Activated T-cell treated with anti-CD3 and anti-CD28 coated beads for 48 hours (primary cell): ENCODE data around the gene ARID3A.

ENCODE experiments used
- DNase-seq: peaks from one replicate; pipeline ENCODE4 v3.0.0-alpha.2; 2020; ENCODE audit warnings: low read depth

The ARID3A gene

GRCh38 chr19:1004803-1005664 is 79.2 kb downstream of the ARID3A start:
- DNase-seq, result no peak

DNA sequence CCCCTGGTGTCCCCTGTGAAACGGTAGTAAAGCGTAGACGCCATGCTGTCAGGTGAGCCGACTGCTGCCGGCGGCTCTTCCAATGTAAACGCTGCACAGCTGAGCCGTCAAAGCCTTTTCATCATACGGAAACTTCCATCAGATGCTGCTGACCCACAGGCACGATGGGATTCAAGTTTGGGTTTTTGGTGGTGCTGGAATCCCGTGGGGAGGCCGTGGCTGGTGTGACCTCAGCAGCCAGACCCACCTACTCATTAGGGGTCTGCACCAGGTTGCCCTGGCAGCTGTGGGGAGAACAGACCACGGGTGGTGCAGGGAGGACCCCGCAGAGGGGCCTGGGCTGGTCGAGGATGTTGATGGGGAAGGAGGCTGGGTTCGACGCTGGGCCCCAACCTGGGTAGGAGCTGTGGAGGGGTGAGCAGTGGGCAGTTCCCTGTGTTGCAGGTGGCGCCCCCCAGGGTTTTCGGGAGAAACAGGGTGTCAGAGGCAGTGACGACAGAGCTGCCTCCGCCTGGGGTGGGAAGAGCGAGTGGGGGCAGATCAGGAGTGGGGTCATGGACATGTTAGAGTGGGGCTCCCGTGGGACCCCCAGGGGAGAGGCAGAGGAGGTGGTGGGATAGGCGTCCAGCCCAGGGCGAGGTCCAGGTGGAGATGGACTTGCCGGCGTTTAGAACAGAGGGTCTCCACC is 81.0 kb downstream of the ARID3A start:
- no peak for DNase-seq

- no peak for DNase-seq
These were observed 81.8 kb downstream of the ARID3A start for GRCh38 chr19:1007399-1008251.

DNA sequence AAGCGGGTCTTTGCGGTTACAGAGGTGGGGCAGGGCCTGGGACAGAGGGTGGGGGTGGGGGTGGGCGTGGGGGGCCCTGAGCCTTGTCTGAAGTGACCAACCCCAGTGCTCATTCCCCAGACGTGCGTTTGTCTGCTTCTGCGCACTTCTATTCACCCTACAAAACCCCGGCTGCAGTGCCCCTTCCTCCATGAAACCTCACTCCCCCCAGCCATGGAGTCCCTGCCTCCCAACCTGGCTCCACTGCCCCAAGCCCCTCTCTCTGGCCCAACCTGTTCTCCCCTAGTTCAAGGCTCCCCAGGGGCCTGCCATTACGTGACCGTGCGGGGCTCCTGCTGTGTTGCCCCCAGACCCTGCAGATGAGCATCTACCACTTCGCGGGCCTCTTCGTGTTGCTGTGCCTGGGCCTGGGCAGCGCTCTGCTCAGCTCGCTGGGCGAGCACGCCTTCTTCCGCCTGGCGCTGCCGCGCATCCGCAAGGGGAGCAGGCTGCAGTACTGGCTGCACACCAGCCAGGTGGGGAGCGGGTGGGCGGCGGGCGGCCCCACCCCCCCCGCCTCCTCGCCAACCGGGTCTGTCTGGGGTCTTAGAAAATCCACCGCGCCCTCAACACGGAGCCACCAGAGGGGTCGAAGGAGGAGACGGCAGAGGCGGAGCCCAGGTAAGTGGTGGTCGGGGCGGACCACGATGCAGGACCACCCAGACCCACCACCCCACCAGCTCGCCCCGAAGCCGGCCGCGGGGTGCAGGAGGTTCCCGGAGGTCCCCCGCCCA is 82.6 kb downstream of the ARID3A start:
- DNase-seq, result no peak

- DNase-seq, result no peak
These were observed 83.5 kb downstream of the ARID3A start for GRCh38 chr19:1009041-1009980.

GRCh38 chr19:1009981-1010538 is 84.2 kb downstream of the ARID3A start:
- no peak for DNase-seq

- DNase-seq, result no peak
These were observed 85.0 kb downstream of the ARID3A start for GRCh38 chr19:1010586-1011510.

DNA sequence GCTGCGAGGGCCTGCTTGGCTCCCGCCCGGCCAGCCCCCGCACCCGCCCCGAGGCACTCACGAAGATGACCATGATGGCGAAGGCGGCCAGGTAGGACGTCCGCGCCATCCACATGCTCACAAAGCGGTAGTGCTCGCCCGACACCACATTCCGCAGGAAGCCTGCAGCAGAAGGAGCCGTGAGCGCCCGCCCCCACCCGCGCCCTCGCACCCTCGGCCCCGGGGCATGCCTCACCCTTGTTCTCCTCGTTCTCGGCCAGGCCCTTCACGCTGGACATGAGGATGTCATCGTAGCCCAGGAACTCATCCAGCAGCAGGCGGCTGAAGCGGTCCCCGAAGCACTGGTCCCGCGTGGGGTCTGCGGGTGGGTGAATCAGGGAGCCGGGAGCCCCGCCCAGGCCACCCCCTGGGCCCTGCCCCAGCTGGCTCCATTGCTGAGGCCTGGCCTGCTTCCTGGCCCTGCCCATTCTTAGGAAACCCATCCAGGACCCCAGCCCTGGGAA is 86.0 kb downstream of the ARID3A start:
- DNase-seq, result no peak

- no peak for DNase-seq
These were observed 86.5 kb downstream of the ARID3A start for GRCh38 chr19:1012334-1012733.

GRCh38 chr19:1013218-1013617 is 87.4 kb downstream of the ARID3A start:
- no peak for DNase-seq

DNA sequence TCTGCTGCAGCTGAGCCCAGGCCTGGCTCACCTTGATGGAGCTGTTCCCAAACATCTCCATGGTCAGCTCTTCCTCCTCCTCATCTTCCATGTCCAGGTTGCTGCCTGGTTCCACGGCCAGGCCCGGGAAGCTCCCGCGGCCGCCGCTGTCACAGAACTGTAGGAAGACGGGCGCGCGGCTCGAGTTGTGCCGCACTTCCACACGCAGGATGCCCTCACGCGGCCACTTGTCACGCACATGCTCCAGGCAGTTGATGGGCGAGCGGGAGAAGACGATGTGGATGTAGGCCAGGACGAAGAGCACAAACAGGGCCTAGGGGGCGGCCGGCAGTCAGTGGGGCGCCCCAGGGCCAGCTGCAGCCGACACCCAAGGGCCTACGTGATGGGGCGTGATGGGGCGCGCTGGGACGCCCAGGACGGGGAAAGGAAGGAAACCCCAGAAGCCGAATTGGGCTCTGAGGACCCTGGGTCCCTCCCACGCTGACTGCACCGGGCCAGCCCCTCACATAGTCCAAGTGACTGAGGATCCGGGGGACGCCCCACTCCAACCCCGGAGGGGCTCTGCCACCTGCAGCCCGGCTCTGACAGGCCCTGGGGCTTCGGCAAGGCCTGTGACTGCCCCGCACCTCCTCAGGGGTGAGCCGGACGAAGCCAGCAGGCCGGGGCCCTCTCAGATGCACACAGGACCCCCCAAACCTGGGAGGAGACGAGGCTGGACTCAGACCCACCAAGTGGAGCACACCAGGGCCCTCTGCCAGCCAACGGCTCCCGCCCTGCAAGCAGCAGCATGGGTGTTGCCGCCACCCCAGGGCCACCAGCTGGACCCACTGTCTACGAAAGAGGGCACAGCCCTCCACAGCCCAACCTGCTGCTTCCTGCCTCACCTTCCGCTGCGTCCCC is 88.6 kb downstream of the ARID3A start:
- no peak for DNase-seq

DNA sequence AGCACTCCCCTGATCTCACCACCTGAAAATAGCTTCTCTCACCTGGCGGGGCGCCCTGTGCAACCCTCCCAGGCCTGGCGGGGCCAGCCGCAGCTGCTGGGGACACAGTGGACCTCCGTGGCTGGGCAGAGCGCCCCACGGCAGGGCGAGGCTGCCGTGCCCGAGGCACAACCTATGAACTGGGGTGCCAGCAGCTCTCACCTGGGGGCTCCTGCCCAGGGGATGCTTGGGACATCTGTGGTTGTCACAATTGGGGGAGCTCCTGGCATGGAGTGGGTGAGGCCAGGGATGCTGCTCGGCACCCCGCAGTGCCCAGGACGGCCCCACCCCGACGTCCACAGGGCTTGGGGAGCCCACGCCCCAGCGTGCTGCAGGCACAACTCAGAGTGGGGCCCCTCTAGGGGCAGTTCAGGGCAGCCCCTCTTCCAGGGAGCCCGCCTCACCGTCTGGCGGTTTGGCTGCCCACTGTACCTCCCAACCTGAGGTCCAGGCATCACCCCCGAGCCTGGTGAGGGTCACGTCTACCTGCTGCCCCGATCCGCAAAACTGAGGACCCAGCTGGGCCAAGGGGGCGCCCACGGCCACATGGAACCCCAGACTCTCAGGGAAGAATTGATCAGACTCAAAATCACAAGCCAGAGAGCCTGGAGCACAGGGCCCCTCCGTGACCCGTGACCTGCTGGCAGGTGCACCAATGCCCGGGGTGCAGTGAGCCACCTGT is 89.4 kb downstream of the ARID3A start:
- DNase-seq, result no peak

GRCh38 chr19:1015782-1016646 is 90.2 kb downstream of the ARID3A start:
- DNase-seq, result no peak

GRCh38 chr19:1016647-1017114 is 90.8 kb downstream of the ARID3A start:
- DNase-seq, result no peak

DNA sequence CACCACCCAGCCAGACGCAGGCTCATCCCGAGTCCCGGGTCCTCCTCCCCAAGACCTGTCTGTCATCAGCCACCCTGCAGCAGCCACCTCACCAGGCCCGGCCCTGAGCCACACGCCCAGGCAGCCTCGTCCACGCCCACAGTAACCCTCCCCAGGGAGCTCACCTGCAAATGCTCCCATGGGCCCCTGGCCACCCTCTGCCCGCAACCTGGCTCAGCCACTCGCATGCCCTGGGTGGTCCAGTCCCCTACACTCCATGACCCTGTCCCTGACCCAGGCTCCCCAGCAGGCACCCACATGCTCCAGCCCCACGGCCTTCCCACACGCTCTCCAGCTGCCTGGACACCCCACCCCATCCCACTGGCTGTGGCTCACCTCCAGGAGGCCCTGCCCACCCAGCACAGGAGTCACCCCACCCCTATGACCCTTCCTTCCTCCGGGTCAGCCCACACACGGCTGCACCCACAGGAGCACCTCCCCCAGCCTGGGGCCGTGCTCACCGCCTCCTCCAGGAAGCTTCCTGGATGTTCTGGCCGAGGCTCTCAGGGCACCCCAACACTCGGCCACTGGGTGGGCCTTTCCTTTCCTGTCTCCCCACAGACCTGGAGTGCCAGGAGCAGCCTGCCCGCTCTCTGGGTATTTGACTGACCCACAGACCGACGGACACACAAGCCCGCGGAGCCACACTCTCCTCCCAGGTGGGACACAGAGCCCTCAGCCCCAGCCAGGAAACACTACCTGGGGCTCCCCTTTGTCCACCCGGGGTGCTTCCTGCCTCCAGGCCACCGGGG is 91.5 kb downstream of the ARID3A start:
- DNase-seq, result no peak
